Breast epithelium (tissue), 4 donors: Measurements from ENCODE around the gene PLP1. TPM values are rescaled to one million over a fixed set of nuclear protein-coding genes. Genes with fewer than 3 reads are reported as not detected.

Experiments used
- DNase-seq, 2 donors: peaks; one replicate each; pipeline ENCODE4 v3.0.0-alpha.2; 2019; ENCODE audit warnings: low spot score in 2 of 2
- H3K27ac ChIP-seq, 2 donors: fragments of 200-600 bp; sonication (generic) in 1 of 2; one replicate each; pipeline ENCODE4 v1.5.1; 2016 to 2019; ENCODE audit warnings: mild to moderate bottlenecking in 1 of 2
- H3K27me3 ChIP-seq, 2 donors: fragments of 200-600 bp; sonication (generic) in 1 of 2; one replicate each; pipeline versions ENCODE4 v1.5.1 to v1.6.0; 2017 to 2019; ENCODE audit warnings: control low read depth in 1 of 2, mild to moderate bottlenecking in 1 of 2
- H3K36me3 ChIP-seq: fragments of 200-600 bp; one replicate; pipeline ENCODE4 v1.5.1; 2019
- H3K4me1 ChIP-seq, 2 donors: fragments of 200-600 bp; sonication (generic); one replicate each; pipeline ENCODE4 v1.5.1; 2016 to 2019; ENCODE audit warnings: control low read depth in 1 of 2
- H3K4me3 ChIP-seq, 3 donors: fragments of 200-600 bp; sonication (generic); 1 replicate in 2 of 3; 2 replicates in 1 of 3; pipeline ENCODE4 v1.5.1; 2016 to 2019; ENCODE audit warnings: mild to moderate bottlenecking in 3 of 3, moderate library complexity in 2 of 3
- H3K9me3 ChIP-seq, 2 donors: fragments of 200-600 bp; sonication (generic) in 1 of 2; one replicate each; pipeline ENCODE4 v1.5.1; 2016 to 2019; ENCODE audit warnings: control low read depth in 1 of 2
- POLR2A ChIP-seq: fragments of 450-650 bp; IDR thresholded peaks from one replicate; pipeline ENCODE4 v1.6.1; 2016; ENCODE audit warnings: antibody characterized with exemption, mild to moderate bottlenecking, moderate library complexity
- POLR2AphosphoS5 ChIP-seq, 3 donors: sonication (generic); formaldehyde crosslinking; IDR thresholded peaks; one replicate each; pipeline ENCODE4 v1.6.1; 2017; ENCODE audit warnings: antibody characterized with exemption in 3 of 3
- intact Hi-C: fragments of 100-400 bp; cut with DNase I; formaldehyde crosslinking; loops from one replicate; pipeline ENCODE4 v1.15.1; 2023; ENCODE audit warnings: low total_unique reads
- total RNA-seq, 3 donors: library from RNA; depleted of rRNA; stranded (reverse); fragments of >200 nt; gene quantifications; one replicate each; pipeline ENCODE4 v1.1.0, GENCODE V29; 2016
- TF ChIP-seq, protein P1 (sequence below), 3 donors: fragments of 450-650 bp; IDR thresholded peaks; one replicate each; pipeline ENCODE4 v1.5.1; 2016 to 2017; ENCODE audit warnings: antibody characterized with exemption in 3 of 3, mild to moderate bottlenecking in 3 of 3, moderate library complexity in 3 of 3

Gene PLP1
- total RNA-seq, 3 donors from 2014 or later, result 1.3 to 3.4 (median 2.2) TPM

DNA sequence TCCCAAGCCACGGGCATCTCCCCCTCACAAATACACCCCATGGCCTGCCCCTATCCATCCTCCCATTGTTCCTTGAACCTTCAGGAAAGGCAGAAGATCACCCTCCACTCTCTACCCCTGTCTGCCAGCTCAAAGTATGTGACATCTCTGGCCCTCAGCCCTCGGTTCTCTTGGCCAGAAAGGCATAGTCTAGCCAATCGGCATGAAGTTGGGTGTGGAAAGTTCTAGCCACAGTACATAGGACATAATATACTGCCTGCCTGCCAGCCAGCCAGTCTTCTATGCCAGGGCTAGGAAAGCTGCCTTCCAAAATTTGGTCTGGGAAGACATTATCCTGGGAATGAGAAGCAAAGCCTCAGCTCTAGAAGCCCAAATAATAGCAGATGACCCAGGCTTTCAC, 3.2 kb upstream of the PLP1 start:
- DNase-seq, result no peak
- intact Hi-C loops, result loop anchor here (5.0 kb wide), 1 partner anchor 1154 kb away; no protein-coding TSS in a partner anchor
- Histone ChIP-seq H3K4me3 (no peak overlapping the region), H3K36me3 (no peaks in the 10 kb centered on the region), H3K27ac (no peak overlapping the region), H3K9me3 (no peaks in the 10 kb centered on the region), H3K27me3 (peaks cover 0 to 72% of the 10 kb centered on the region in 2 donors), H3K4me1 (no peaks in the 10 kb centered on the region)
- TF ChIP-seq, protein P1, sequence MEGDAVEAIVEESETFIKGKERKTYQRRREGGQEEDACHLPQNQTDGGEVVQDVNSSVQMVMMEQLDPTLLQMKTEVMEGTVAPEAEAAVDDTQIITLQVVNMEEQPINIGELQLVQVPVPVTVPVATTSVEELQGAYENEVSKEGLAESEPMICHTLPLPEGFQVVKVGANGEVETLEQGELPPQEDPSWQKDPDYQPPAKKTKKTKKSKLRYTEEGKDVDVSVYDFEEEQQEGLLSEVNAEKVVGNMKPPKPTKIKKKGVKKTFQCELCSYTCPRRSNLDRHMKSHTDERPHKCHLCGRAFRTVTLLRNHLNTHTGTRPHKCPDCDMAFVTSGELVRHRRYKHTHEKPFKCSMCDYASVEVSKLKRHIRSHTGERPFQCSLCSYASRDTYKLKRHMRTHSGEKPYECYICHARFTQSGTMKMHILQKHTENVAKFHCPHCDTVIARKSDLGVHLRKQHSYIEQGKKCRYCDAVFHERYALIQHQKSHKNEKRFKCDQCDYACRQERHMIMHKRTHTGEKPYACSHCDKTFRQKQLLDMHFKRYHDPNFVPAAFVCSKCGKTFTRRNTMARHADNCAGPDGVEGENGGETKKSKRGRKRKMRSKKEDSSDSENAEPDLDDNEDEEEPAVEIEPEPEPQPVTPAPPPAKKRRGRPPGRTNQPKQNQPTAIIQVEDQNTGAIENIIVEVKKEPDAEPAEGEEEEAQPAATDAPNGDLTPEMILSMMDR (IDR thresholded peaks at IDR 0.05), result no peak
- no peak for TF ChIP-seq POLR2A
- no peak for TF ChIP-seq POLR2AphosphoS5 (IDR thresholded peaks at IDR 0.05)

DNA sequence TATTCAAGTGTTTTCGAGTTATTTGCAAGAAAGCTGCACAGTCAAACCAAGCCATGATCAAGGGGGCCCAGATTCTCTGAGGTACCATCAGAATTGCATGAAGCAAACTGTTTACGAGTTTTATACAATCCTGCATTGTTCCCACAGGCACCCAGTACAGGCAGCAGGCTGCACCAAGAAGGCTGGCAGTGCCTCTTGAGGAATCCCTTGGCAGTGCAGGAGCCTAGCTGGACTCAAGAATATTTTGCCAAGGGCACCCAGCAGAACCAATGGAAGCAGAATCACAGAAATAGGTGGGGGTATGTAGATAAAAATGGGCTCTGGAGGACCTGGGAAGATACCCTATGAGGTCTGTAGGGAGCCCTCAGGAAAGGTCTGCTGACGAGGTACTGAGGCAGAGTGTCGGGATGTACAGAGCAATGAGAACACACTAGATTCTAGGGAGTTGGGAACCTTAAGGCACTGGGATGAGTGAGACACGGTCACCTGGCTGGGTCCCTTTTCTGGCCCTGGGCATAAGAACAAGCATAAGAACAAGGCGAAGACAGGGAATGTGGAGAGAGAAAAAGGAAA, 2.5 kb upstream of the PLP1 start:
- intact Hi-C loops, result loop anchor here (5.0 kb wide), 1 partner anchor 1153 kb away; no protein-coding TSS in a partner anchor
- H3K9me3 ChIP-seq, result no peaks in the 10 kb centered on the region
- no peaks in the 10 kb centered on the region for H3K36me3 ChIP-seq
- peaks cover 0 to 76% of the 10 kb centered on the region in 2 donors for H3K27me3 ChIP-seq
- no peak overlapping the region for H3K4me3 ChIP-seq
- H3K4me1 ChIP-seq, result no peaks in the 10 kb centered on the region
- TF ChIP-seq POLR2A (no peak), POLR2AphosphoS5 (IDR thresholded peaks at IDR 0.05) (no peak)
- TF ChIP-seq, protein P1 (IDR thresholded peaks at IDR 0.05), result peak in 2 of 3 donors; percentile 37 to 51
- H3K27ac ChIP-seq, result no peak overlapping the region
- DNase-seq, result no peak

DNA sequence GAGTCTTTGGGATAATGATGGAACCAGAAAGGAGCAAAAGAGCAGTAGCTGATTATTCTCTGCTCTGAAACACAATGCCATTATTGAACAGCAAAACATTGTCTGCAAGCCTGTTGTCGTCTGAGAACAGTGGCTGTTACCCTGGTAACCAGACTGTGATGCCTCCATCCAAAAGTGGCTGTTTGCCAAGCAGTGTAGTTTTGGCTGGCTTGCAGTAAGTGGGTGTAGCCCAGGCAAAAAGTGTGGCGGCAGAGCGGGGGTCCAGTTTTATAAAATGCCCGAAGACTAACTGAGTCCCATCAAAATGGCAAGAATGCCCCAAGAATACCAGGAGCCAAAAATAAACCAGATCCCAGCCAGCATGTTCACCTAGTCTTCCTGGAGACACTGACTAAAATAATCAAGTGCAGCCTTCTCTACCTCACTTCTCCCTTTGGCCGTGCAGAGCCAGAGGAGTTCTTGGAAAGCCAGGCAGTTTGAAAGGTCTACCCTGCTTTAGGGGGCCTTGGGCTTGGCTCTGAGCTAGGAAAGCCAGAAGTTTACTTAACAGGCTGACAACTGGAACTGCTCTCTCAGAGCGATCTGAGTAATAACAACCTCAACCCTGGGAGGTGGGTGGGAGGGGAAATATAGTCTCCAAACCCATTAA, 2.6 kb downstream of the PLP1 start:
- Histone ChIP-seq H3K4me3 (no peak overlapping the region), H3K36me3 (no peaks in the 10 kb centered on the region), H3K9me3 (no peaks in the 10 kb centered on the region), H3K4me1 (no peaks in the 10 kb centered on the region), H3K27me3 (peaks cover 0 to 78% of the 10 kb centered on the region in 2 donors), H3K27ac (no peak overlapping the region)
- intact Hi-C loops, result no loop called here
- no peak for TF ChIP-seq POLR2AphosphoS5 (IDR thresholded peaks at IDR 0.05)
- no peak for TF ChIP-seq POLR2A
- TF ChIP-seq, protein P1 (IDR thresholded peaks at IDR 0.05), result no peak
- DNase-seq, result no peak

DNA sequence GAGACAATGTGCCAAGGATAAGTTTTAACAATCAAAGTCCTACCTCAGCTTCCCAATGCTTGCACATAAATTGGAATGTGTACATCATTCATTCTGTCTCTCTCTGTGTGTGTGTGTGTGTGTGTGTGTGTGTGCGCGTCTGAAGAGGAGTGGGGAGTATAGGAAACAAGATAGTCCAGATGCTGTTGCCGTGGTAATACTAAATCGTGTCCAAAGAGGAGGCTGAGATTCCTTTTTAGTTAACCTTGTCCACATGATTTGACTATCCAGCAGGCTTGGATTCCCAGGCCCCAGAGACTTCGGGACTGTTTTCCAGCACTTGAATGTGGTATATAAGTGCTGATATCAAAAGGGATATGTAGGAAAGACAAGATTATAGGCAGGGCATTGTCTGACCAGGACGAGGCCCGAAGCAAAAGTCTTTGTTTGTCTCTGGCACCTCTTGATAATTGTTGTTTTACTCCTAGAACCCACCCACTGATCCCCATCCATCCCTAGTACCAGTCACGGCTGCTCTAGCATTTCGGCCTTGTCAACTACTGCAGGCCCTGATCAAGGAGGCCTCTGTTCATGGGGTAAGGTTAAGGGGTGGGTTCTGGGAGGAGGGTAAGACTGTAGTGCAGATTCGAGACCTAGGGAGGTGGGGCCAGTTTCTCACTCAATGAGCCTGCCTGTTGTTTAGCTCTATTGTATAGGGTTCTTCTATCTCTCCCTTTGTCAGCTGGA, 3.9 kb downstream of the PLP1 start:
- TF ChIP-seq, protein P1 (IDR thresholded peaks at IDR 0.05), result no peak
- no peak for TF ChIP-seq POLR2A
- TF ChIP-seq POLR2AphosphoS5 (IDR thresholded peaks at IDR 0.05), result no peak
- intact Hi-C loops, result no loop called here
- H3K4me1 ChIP-seq, result no peaks in the 10 kb centered on the region
- H3K27me3 ChIP-seq, result peaks cover 0 to 76% of the 10 kb centered on the region in 2 donors
- H3K9me3 ChIP-seq, result no peaks in the 10 kb centered on the region
- DNase-seq, result no peak
- H3K4me3 ChIP-seq, result no peak overlapping the region
- no peak overlapping the region for H3K27ac ChIP-seq
- H3K36me3 ChIP-seq, result no peaks in the 10 kb centered on the region

DNA sequence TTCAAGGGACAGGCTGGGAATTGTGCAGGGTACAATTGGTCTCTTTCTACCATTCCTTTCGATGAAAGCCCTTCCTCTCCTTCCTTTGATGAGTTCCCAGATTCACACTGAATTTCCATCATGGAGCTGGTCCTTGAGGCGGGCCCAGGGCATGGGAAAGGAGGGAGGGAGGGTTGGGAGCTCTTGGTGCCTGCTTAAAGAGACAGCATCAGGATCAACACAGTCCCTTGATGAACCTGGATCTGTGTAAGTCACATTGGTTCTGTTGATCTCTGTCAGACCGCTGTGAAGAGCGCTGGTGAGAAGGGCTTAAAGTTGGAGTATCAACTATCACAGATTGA, 4.4 kb downstream of the PLP1 start:
- no peak overlapping the region for H3K27ac ChIP-seq
- peaks cover 0 to 80% of the 10 kb centered on the region in 2 donors for H3K27me3 ChIP-seq
- TF ChIP-seq POLR2A, result no peak
- TF ChIP-seq, protein P1 (IDR thresholded peaks at IDR 0.05), result no peak
- TF ChIP-seq POLR2AphosphoS5 (IDR thresholded peaks at IDR 0.05), result no peak
- H3K4me3 ChIP-seq, result no peak overlapping the region
- no peak for DNase-seq
- H3K4me1 ChIP-seq, result no peaks in the 10 kb centered on the region
- H3K9me3 ChIP-seq, result no peaks in the 10 kb centered on the region
- intact Hi-C loops, result no loop called here
- H3K36me3 ChIP-seq, result no peaks in the 10 kb centered on the region
